Astrocyte of the cerebellum (primary cell): ENCODE results near the gene OPCML.

Experiments
- DNase-seq: peaks from one replicate; pipeline ENCODE4 v3.0.0-alpha.2; 2011; ENCODE audit warnings: low read depth
- H3K4me3 ChIP-seq: 2 replicates; pipeline ENCODE4 v1.5.1; 2011; ENCODE audit warnings: mild to moderate bottlenecking, low read depth, low read length, moderate library complexity
- in situ Hi-C: cut with HindIII; loops from 2 replicates; pipeline ENCODE4 v1.10.0; 2017; ENCODE audit warnings: low sequenced_read_pairs
- TF ChIP-seq, protein P1 (sequence below): IDR thresholded peaks from 2 replicates; pipeline ENCODE4 v1.5.1; 2012; ENCODE audit warnings: low read length, low read depth, moderate library complexity, mild to moderate bottlenecking; ENCODE audit errors: missing control alignments

The OPCML gene

DNA sequence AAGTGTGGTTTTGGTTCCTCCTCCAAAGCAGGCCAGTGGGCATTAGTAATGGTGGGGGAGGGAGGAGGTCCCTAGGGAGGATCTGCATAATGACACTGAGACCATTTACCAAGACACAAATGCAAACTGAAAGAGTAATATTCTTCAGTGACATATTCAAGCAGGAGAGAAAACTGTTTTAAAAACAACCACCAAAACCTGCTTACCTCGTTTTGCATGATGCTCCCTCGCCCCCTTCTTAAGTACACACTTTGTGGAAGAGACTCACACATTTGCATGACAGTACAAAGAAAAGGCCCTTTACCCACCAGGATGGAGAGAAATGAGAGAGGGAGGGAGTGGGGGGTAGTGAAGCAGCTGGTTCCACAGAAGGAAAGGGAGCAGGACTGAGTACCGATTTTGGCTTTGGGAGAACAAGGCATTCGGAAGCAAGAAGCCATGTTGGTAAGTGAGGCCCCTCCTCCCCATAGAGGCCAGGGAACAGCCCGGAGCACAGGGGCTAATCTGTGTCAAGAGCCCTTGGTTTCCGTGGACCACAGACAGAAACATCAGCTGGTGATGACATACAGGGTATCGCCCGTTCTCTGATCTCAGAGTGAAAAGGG, 13.0 kb upstream of the OPCML start:
- no peak overlapping the region for H3K4me3 ChIP-seq
- TF ChIP-seq, protein P1, sequence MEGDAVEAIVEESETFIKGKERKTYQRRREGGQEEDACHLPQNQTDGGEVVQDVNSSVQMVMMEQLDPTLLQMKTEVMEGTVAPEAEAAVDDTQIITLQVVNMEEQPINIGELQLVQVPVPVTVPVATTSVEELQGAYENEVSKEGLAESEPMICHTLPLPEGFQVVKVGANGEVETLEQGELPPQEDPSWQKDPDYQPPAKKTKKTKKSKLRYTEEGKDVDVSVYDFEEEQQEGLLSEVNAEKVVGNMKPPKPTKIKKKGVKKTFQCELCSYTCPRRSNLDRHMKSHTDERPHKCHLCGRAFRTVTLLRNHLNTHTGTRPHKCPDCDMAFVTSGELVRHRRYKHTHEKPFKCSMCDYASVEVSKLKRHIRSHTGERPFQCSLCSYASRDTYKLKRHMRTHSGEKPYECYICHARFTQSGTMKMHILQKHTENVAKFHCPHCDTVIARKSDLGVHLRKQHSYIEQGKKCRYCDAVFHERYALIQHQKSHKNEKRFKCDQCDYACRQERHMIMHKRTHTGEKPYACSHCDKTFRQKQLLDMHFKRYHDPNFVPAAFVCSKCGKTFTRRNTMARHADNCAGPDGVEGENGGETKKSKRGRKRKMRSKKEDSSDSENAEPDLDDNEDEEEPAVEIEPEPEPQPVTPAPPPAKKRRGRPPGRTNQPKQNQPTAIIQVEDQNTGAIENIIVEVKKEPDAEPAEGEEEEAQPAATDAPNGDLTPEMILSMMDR, result no peak
- no peak for DNase-seq
- in situ Hi-C loops, result no loop called here

DNA sequence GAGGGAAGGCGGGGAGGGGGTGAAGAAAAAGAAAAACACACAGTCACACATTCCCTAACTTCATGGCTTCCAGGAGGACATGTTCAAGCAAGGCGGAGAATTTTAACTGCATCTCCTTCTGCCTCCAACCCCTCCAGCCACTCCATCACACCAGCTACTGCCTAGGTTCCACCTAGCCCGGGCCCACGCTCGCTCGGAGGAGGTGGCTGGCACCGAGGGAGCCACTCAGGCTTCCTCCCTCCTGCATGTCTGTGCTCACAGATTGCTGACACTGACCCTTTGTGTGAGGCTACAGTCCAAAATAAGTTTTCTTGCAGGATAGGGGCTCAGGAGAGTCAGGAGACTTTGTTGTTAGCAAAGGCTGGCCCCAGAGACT, 9.4 kb upstream of the OPCML start:
- DNase-seq, result no peak
- in situ Hi-C loops, result no loop called here

DNA sequence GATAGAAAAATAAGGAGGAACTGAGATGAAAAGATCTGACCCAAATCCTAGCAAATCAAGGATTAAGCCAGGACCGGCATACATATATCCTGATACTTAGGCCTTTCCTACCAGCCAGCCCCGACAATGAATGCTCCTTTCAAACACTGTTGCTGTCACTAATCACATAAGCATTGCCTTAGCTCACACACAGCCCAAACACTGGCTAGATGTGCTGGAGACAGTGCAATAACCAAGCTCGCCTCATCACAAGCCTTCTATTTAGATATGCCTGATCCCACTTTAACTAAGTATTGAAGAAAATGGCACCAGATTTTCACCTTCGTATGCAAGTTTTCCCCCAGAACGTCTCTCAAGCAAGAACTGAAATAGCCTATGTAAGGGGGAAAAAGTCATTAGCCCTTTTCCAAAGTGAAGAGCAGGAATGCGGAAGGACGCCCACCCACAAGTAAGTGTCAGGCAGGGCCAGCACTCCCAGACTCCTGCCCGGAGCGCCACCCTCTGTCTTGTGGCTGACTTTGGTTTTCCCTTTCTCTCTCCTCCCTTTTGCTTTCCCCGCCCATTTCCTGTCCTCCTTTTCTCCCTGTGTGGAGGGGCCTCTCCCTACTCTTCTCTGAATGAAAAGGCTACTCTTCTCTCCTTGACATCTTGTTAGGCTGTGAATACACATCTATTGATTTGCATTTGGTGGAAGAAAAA, 8.9 kb upstream of the OPCML start:
- no peak overlapping the region for H3K4me3 ChIP-seq
- no peak for DNase-seq
- TF ChIP-seq, protein P1, result no peak
- in situ Hi-C loops, result no loop called here

More for the DNA sequence above, 9.4 kb upstream of the OPCML start:
- H3K4me3 ChIP-seq, result no peak overlapping the region
- TF ChIP-seq, protein P1, result no peak

DNA sequence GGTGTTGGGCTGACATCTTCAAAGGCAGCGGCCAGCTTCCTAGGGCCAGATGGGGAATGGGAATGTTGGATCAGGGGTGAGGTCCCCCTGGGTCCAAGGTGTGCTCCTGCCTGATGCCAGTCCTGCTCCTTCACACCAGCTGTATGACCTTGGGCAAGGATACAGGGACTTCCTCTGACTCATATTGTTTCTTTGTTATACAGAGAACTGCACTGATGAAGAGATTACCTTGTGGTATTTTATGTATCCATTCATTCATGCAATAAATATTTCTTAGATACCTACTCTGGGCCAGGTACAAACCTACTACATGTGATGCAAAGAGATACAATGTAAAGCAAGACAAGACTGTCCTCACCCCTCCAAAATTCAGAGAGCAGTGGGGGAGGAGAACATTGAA, 3.9 kb upstream of the OPCML start:
- in situ Hi-C loops, result no loop called here

DNA sequence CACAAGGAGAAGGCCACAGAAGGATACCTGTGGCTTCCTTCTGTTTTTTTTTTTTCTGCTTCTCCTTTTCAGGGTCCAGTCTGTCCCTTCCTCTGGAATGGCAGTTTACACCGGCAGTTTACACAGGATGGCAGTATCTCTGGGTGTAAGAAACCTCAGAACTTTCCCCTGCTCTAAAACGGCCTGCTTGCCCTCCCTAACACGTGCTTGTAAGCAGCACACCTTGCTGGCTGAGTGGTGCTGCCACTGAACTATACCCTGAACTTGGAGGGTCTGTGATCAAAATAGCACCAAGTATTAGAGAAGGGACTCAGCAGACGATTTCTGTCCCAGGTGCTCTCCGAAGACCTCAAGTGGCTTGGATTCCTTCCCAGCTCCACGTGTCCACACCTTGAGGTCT, 904 bp upstream of the OPCML start:
- TF ChIP-seq, protein P1, result no peak
- DNase-seq, result no peak
- in situ Hi-C loops, result no loop called here
- no peak overlapping the region for H3K4me3 ChIP-seq

More for the DNA sequence above, 3.9 kb upstream of the OPCML start:
- no peak overlapping the region for H3K4me3 ChIP-seq
- TF ChIP-seq, protein P1, result no peak
- DNase-seq, result no peak

DNA sequence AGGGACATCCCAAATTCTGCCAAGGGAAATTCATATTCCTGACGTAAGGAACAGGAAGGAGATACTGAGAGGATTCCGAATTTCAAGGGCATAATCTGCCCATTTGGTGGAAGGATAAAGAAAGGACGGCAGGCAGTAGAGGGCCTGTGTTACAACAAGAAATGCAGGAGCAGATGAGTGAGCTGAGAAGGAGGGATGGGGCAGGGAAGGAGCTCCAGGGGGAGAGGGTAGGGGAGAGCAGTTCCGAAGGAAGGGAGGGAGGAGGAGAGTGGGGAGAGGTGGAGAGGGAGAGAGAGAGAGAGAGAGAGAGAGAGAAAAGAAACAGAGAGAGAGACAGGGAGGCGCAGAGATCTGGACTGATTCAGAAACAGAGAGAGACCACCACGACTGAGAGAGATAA, 843 bp downstream of the OPCML start:
- no peak overlapping the region for H3K4me3 ChIP-seq
- DNase-seq, result no peak
- TF ChIP-seq, protein P1, result no peak

More for the DNA sequence above, 843 bp downstream of the OPCML start:
- in situ Hi-C loops, result no loop called here
